ENCODE data around the gene AATF. TPM values are rescaled to one million over a fixed set of nuclear protein-coding genes. Genes with fewer than 3 reads are reported as not detected.

The AATF gene
- total and polyA plus RNA-seq, 3 experiments from 2014 or later = 92.7 to 130 (median 122) TPM

DNA sequence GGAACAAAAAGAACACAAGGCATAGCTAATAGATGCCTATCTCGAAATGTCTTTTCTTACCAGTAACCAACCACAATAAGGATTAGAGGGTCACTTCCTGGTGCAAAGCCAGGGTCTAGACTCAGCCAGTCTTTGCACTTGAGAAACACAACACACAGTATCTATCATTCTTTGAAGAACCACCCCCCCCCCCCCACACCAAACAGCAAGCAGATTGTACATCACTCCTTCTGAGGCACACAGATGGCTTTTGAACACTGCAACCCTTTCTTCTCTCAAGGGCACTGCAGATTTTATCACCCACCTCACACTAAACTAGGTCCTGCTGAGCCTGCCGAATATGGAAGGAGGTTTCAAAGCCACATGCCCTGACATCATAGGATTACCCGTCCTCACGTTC, 145.6 kb downstream of the AATF start:
- no peak for DNase-seq
- no peak overlapping the region for H3K4me3 ChIP-seq (ENCODE audit: low read length)
- no peaks in the 10 kb centered on the region for H3K27me3 ChIP-seq (ENCODE audit: insufficient read depth, low read length, poor library complexity, severe bottlenecking)
- H3K9me3 ChIP-seq (ENCODE audit: low read length) = no peaks in the 10 kb centered on the region
- no peaks in the 10 kb centered on the region for H3K27me3 Mint-ChIP-seq
- H3K36me3 ChIP-seq (ENCODE audit: insufficient read depth, low read length) = peaks cover 5% of the 10 kb centered on the region
- H3K4me1 Mint-ChIP-seq = peaks cover 21 to 37% (median 33%) of the 10 kb centered on the region in 3 donors
- H3K4me1 ChIP-seq (ENCODE audit: insufficient read depth, low read length) = peaks cover 21% of the 10 kb centered on the region
- no peak overlapping the region for H3K4me3 Mint-ChIP-seq
- peaks cover 0 to 35% (median 24%) of the 10 kb centered on the region in 3 donors for H3K36me3 Mint-ChIP-seq
- ChIA-PET POLR2A (no interaction called here), CTCF (interaction anchor here (1.5 kb wide), 1 partner anchor 47 kb away, joined by 5 read pairs; no protein-coding TSS in a partner anchor)
- H3K9me3 Mint-ChIP-seq = no peaks in the 10 kb centered on the region
- no peak overlapping the region for H3K27ac ChIP-seq (ENCODE audit: low read depth, low read length)
- H3K27ac Mint-ChIP-seq = peak overlapping the region in 6 of 8 donors; percentile 10 to 71 (median 34)

GRCh38 chr17:37096071-37096470, 147.3 kb downstream of the AATF start:
- peaks cover 5 to 21% (median 16%) of the 10 kb centered on the region in 3 donors for H3K4me1 Mint-ChIP-seq
- H3K4me3 Mint-ChIP-seq = no peak overlapping the region
- peaks cover 0 to 36% (median 25%) of the 10 kb centered on the region in 3 donors for H3K36me3 Mint-ChIP-seq
- H3K4me1 ChIP-seq (ENCODE audit: insufficient read depth, low read length) = peaks cover 5% of the 10 kb centered on the region
- H3K27me3 ChIP-seq (ENCODE audit: insufficient read depth, low read length, poor library complexity, severe bottlenecking) = no peaks in the 10 kb centered on the region
- H3K36me3 ChIP-seq (ENCODE audit: insufficient read depth, low read length) = peaks cover 5% of the 10 kb centered on the region
- H3K4me3 ChIP-seq (ENCODE audit: low read length) = no peak overlapping the region
- POLR2A ChIA-PET = no interaction called here
- CTCF ChIA-PET = interaction anchor here (1.5 kb wide), 1 partner anchor 49 kb away, joined by 5 read pairs; no protein-coding TSS in a partner anchor
- no peaks in the 10 kb centered on the region for H3K27me3 Mint-ChIP-seq
- no peaks in the 10 kb centered on the region for H3K9me3 Mint-ChIP-seq
- DNase-seq = no peak
- H3K27ac Mint-ChIP-seq = peak overlapping the region in 5 of 8 donors; percentile 1 to 70 (median 37)
- no peaks in the 10 kb centered on the region for H3K9me3 ChIP-seq (ENCODE audit: low read length)
- H3K27ac ChIP-seq (ENCODE audit: low read depth, low read length) = no peak overlapping the region

DNA sequence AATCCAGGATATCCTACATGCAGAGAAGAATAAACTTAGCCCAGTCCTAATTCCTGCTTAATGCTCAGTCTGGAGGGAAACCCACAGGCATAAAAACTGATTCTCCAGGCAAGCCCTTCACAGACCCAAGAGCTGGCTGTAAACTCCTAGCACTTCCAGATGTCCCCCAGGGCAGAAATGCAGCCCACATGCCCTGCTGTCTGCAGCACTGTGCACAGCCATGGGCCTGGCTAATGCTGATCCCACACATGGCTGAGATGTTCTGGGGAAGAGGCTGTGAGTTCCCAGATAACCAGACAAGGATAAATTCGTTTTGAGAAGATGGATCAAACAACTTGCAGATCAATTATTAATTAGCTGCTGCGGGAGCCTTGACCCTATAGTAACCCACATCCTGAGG, 148.4 kb downstream of the AATF start:
- H3K9me3 Mint-ChIP-seq = no peaks in the 10 kb centered on the region
- H3K4me3 Mint-ChIP-seq = no peak overlapping the region
- H3K27me3 ChIP-seq (ENCODE audit: insufficient read depth, low read length, poor library complexity, severe bottlenecking) = no peaks in the 10 kb centered on the region
- ChIA-PET POLR2A (no interaction called here), CTCF (no interaction called here)
- H3K36me3 Mint-ChIP-seq = peaks cover 0 to 41% (median 25%) of the 10 kb centered on the region in 3 donors
- no peaks in the 10 kb centered on the region for H3K9me3 ChIP-seq (ENCODE audit: low read length)
- no peaks in the 10 kb centered on the region for H3K27me3 Mint-ChIP-seq
- H3K27ac ChIP-seq (ENCODE audit: low read depth, low read length) = no peak overlapping the region
- no peaks in the 10 kb centered on the region for H3K4me1 ChIP-seq (ENCODE audit: insufficient read depth, low read length)
- DNase-seq = no peak
- H3K4me3 ChIP-seq (ENCODE audit: low read length) = no peak overlapping the region
- peaks cover 5% of the 10 kb centered on the region for H3K36me3 ChIP-seq (ENCODE audit: insufficient read depth, low read length)
- peaks cover 3 to 14% (median 13%) of the 10 kb centered on the region in 3 donors for H3K4me1 Mint-ChIP-seq
- no peak overlapping the region for H3K27ac Mint-ChIP-seq

DNA sequence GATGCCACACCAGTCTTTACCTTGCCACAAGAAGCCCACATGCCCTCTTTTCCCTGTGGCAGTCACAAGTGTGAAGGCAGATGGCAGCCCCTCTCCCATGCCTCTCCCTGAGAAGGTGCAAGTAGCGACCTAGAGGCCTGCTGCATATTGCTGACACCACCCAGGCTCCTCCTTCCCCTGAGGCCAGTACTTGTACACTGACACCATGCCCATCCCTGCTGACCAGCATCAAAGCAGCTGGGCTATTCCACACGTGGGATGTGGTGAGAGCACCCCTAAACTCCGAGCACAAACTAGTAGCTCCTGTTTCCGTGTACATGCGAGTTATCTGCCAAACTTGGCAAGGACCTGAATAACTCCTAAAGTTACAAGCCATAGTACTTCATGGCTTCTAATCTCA, 149.4 kb downstream of the AATF start:
- DNase-seq = no peak
- H3K27ac Mint-ChIP-seq = peak overlapping the region in 3 of 8 donors; percentile 30 to 83 (median 62)
- POLR2A ChIA-PET = no interaction called here
- peaks cover 1 to 14% (median 9%) of the 10 kb centered on the region in 3 donors for H3K4me1 Mint-ChIP-seq
- Histone ChIP-seq H3K36me3 (ENCODE audit: insufficient read depth, low read length) (peaks cover 5% of the 10 kb centered on the region), H3K27me3 (ENCODE audit: insufficient read depth, low read length, poor library complexity, severe bottlenecking) (no peaks in the 10 kb centered on the region), H3K27ac (ENCODE audit: low read depth, low read length) (no peak overlapping the region), H3K4me1 (ENCODE audit: insufficient read depth, low read length) (no peaks in the 10 kb centered on the region), H3K9me3 (ENCODE audit: low read length) (no peaks in the 10 kb centered on the region), H3K4me3 (ENCODE audit: low read length) (no peak overlapping the region)
- no peaks in the 10 kb centered on the region for H3K27me3 Mint-ChIP-seq
- peaks cover 0 to 45% (median 25%) of the 10 kb centered on the region in 3 donors for H3K36me3 Mint-ChIP-seq
- CTCF ChIA-PET = interaction anchor here (1.2 kb wide), 1 partner anchor 50 kb away, joined by 4 read pairs; no protein-coding TSS in a partner anchor
- H3K4me3 Mint-ChIP-seq = no peak overlapping the region
- H3K9me3 Mint-ChIP-seq = no peaks in the 10 kb centered on the region

DNA sequence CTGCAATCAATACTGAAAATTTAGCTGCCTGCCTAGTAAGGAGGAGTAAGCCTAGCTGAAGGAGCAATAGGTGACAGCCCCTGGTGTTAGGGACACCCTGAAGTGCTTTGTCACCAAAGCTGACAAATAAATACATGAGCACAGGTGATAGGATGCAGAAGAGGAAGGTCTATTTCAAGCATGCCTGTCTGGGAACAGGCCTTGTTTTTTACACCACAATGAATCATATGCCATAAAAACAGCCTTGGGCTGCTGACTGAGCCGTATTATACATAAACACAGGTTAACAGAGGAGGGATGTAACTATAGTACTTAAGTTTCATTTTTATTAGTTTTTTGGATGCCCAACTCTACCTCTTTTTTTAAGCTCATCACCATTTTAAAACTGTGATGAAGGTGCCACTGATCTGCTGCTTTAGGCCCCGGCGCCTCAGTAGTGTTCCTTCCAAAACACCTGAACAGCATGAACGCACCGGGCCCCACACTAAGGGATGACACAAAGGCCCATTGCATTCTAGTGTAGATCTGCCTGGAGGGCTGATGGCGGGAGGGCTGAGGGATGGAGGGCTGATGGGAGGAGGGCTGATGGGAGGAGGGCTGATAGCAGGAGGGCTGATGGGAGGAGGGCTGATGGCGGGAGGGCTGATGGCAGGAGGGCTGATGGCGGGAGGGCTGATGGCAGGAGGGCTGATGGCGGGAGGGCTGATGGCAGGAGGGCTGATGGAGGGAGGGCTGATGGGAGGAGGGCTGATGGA, 150.3 kb downstream of the AATF start:
- CTCF ChIA-PET = interaction anchor here (1.2 kb wide), 1 partner anchor 51 kb away, joined by 4 read pairs; no protein-coding TSS in a partner anchor
- H3K4me3 Mint-ChIP-seq = no peak overlapping the region
- POLR2A ChIA-PET = no interaction called here
- DNase-seq = no peak
- Histone ChIP-seq H3K4me3 (ENCODE audit: low read length) (no peak overlapping the region), H3K27ac (ENCODE audit: low read depth, low read length) (no peak overlapping the region), H3K27me3 (ENCODE audit: insufficient read depth, low read length, poor library complexity, severe bottlenecking) (no peaks in the 10 kb centered on the region), H3K4me1 (ENCODE audit: insufficient read depth, low read length) (no peaks in the 10 kb centered on the region), H3K36me3 (ENCODE audit: insufficient read depth, low read length) (peaks cover 5% of the 10 kb centered on the region), H3K9me3 (ENCODE audit: low read length) (no peaks in the 10 kb centered on the region)
- no peaks in the 10 kb centered on the region for H3K27me3 Mint-ChIP-seq
- H3K9me3 Mint-ChIP-seq = no peaks in the 10 kb centered on the region
- peaks cover 1 to 11% (median 6%) of the 10 kb centered on the region in 3 donors for H3K4me1 Mint-ChIP-seq
- H3K36me3 Mint-ChIP-seq = peaks cover 0 to 51% (median 23%) of the 10 kb centered on the region in 3 donors
- H3K27ac Mint-ChIP-seq = peak overlapping the region in 3 of 8 donors; percentile 12 to 81 (median 20)

DNA sequence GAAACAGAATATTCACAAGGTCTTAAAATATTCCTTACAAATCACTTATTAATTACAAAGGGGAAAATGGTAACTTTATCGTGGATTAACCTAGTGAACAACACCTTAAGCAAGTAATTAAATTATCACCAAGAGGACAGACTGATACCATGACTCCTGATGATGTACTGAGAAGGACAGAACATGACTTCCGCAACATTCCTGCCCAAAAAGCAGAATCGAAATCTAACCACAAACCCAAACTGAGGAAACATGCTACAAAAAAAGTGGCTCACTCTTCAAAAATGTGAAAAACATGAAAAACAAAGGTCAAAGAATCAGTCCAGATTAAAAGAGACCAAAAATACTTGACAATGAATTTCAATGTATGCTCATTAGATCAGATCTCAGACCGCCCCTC, 151.5 kb downstream of the AATF start:
- Mint-ChIP-seq H3K4me3 (no peak overlapping the region), H3K27ac (peak overlapping the region in 1 of 8 donors; percentile 5)
- CTCF ChIA-PET = no interaction called here

DNA sequence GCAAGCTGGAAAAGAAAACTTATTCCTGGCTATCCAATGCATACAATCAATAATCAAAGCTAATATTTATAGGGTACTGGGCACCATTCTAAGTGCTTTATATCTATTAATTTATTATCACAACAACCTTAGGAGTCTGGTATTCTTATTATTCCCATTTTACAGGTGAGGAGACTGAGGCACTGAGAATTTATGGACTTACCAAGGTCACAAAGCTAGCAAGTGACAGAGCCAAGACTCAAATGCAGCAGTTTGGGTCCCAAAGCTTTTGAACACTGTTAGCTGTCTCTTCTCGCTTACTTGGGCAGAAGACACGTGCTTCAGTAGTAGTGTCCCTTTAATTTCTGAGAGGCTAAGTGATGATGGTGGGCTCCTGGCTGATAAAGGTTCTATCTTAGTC, 152.6 kb downstream of the AATF start:
- H3K4me3 ChIP-seq (ENCODE audit: low read length) = no peak overlapping the region
- ChIA-PET CTCF (no interaction called here), POLR2A (no interaction called here)
- Mint-ChIP-seq H3K27me3 (peaks cover 0 to 2% of the 10 kb centered on the region in 2 donors), H3K36me3 (peaks cover 0 to 46% (median 11%) of the 10 kb centered on the region in 3 donors), H3K4me1 (no peaks in the 10 kb centered on the region), H3K9me3 (no peaks in the 10 kb centered on the region), H3K4me3 (no peak overlapping the region), H3K27ac (no peak overlapping the region)
- H3K27me3 ChIP-seq (ENCODE audit: insufficient read depth, low read length, poor library complexity, severe bottlenecking) = no peaks in the 10 kb centered on the region
- no peaks in the 10 kb centered on the region for H3K9me3 ChIP-seq (ENCODE audit: low read length)
- H3K36me3 ChIP-seq (ENCODE audit: insufficient read depth, low read length) = peaks cover 5% of the 10 kb centered on the region
- DNase-seq = no peak
- no peaks in the 10 kb centered on the region for H3K4me1 ChIP-seq (ENCODE audit: insufficient read depth, low read length)
- H3K27ac ChIP-seq (ENCODE audit: low read depth, low read length) = no peak overlapping the region

More for the DNA sequence above, 151.5 kb downstream of the AATF start:
- Histone ChIP-seq H3K9me3 (ENCODE audit: low read length) (no peaks in the 10 kb centered on the region), H3K36me3 (ENCODE audit: insufficient read depth, low read length) (peaks cover 5% of the 10 kb centered on the region), H3K27ac (ENCODE audit: low read depth, low read length) (no peak overlapping the region), H3K27me3 (ENCODE audit: insufficient read depth, low read length, poor library complexity, severe bottlenecking) (no peaks in the 10 kb centered on the region), H3K4me3 (ENCODE audit: low read length) (no peak overlapping the region), H3K4me1 (ENCODE audit: insufficient read depth, low read length) (no peaks in the 10 kb centered on the region)
- Mint-ChIP-seq H3K36me3 (peaks cover 0 to 54% (median 17%) of the 10 kb centered on the region in 3 donors), H3K4me1 (no peaks in the 10 kb centered on the region), H3K27me3 (no peaks in the 10 kb centered on the region), H3K9me3 (no peaks in the 10 kb centered on the region)
- no peak for DNase-seq
- POLR2A ChIA-PET = no interaction called here

DNA sequence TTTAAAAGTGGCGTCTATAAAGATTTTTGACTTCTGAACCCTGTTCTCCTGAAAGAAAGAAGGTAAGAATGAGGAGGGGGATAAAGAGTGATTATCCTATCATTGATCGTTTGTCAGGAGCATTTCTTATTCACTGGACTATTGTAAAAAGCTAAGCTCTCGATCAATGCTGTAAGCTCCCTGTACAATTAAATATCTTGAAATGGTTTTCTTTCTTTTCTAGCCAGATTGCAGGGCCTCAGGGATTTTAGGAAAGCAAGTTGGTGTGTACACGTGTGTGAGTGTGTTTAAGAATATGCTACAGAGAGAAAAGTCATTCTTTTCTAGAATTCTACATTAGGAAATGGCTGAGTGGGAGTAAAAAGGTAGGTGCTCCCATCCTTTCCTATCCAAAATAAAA, 154.5 kb downstream of the AATF start:
- Mint-ChIP-seq H3K4me3 (no peak overlapping the region), H3K27ac (no peak overlapping the region), H3K27me3 (peaks cover 0 to 2% of the 10 kb centered on the region in 2 donors), H3K9me3 (no peaks in the 10 kb centered on the region), H3K4me1 (no peaks in the 10 kb centered on the region), H3K36me3 (peaks cover 0 to 34% (median 3%) of the 10 kb centered on the region in 3 donors)
- H3K4me1 ChIP-seq (ENCODE audit: insufficient read depth, low read length) = no peaks in the 10 kb centered on the region
- H3K36me3 ChIP-seq (ENCODE audit: insufficient read depth, low read length) = no peaks in the 10 kb centered on the region
- H3K27me3 ChIP-seq (ENCODE audit: insufficient read depth, low read length, poor library complexity, severe bottlenecking) = no peaks in the 10 kb centered on the region
- POLR2A ChIA-PET = no interaction called here
- H3K4me3 ChIP-seq (ENCODE audit: low read length) = no peak overlapping the region
- DNase-seq = no peak
- CTCF ChIA-PET = no interaction called here
- no peaks in the 10 kb centered on the region for H3K9me3 ChIP-seq (ENCODE audit: low read length)
- H3K27ac ChIP-seq (ENCODE audit: low read depth, low read length) = no peak overlapping the region
